ENCODE measurements around the gene PLEKHS1.

Gene PLEKHS1

GRCh38 chr10:113718969-113719822, 32.3 kb upstream of the PLEKHS1 start:
- TF ChIP-seq PPARA (CRISPR knock-in tag; IDR thresholded peaks at IDR 0.05; ENCODE audit: borderline replicate concordance) (no peak), RARB (CRISPR knock-in tag; IDR thresholded peaks at IDR 0.05) (no peak), ESRRG (CRISPR knock-in tag; IDR thresholded peaks at IDR 0.05) (no peak), ISL1 (CRISPR knock-in tag; IDR thresholded peaks at IDR 0.05) (no peak), TCF4 (CRISPR knock-in tag; IDR thresholded peaks at IDR 0.05; ENCODE audit: borderline replicate concordance) (no peak), ZC3H10 (CRISPR knock-in tag; IDR thresholded peaks at IDR 0.05) (no peak), OSR1 (CRISPR knock-in tag; IDR thresholded peaks at IDR 0.05) (no peak), GLIS3 (CRISPR knock-in tag; IDR thresholded peaks at IDR 0.05) (no peak), TOX (CRISPR knock-in tag; IDR thresholded peaks at IDR 0.05; ENCODE audit: borderline replicate concordance) (no peak), ZFP3 (CRISPR knock-in tag; IDR thresholded peaks at IDR 0.05) (no peak), BACH2 (CRISPR knock-in tag; IDR thresholded peaks at IDR 0.05; ENCODE audit: borderline replicate concordance) (no peak), CSDC2 (CRISPR knock-in tag; IDR thresholded peaks at IDR 0.05) (no peak), ZFP30 (CRISPR knock-in tag; IDR thresholded peaks at IDR 0.05) (no peak)
- TF ChIP-seq, protein P1, sequence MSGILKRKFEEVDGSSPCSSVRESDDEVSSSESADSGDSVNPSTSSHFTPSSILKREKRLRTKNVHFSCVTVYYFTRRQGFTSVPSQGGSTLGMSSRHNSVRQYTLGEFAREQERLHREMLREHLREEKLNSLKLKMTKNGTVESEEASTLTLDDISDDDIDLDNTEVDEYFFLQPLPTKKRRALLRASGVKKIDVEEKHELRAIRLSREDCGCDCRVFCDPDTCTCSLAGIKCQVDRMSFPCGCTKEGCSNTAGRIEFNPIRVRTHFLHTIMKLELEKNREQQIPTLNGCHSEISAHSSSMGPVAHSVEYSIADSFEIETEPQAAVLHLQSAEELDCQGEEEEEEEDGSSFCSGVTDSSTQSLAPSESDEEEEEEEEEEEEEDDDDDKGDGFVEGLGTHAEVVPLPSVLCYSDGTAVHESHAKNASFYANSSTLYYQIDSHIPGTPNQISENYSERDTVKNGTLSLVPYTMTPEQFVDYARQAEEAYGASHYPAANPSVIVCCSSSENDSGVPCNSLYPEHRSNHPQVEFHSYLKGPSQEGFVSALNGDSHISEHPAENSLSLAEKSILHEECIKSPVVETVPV (CRISPR knock-in tag; IDR thresholded peaks at IDR 0.05) = no peak
- TF ChIP-seq, protein P2, sequence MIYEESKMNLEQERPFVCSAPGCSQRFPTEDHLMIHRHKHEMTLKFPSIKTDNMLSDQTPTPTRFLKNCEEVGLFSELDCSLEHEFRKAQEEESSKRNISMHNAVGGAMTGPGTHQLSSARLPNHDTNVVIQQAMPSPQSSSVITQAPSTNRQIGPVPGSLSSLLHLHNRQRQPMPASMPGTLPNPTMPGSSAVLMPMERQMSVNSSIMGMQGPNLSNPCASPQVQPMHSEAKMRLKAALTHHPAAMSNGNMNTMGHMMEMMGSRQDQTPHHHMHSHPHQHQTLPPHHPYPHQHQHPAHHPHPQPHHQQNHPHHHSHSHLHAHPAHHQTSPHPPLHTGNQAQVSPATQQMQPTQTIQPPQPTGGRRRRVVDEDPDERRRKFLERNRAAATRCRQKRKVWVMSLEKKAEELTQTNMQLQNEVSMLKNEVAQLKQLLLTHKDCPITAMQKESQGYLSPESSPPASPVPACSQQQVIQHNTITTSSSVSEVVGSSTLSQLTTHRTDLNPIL (CRISPR knock-in tag; IDR thresholded peaks at IDR 0.05; ENCODE audit: low read depth) = no peak
- TF ChIP-seq, protein P3, sequence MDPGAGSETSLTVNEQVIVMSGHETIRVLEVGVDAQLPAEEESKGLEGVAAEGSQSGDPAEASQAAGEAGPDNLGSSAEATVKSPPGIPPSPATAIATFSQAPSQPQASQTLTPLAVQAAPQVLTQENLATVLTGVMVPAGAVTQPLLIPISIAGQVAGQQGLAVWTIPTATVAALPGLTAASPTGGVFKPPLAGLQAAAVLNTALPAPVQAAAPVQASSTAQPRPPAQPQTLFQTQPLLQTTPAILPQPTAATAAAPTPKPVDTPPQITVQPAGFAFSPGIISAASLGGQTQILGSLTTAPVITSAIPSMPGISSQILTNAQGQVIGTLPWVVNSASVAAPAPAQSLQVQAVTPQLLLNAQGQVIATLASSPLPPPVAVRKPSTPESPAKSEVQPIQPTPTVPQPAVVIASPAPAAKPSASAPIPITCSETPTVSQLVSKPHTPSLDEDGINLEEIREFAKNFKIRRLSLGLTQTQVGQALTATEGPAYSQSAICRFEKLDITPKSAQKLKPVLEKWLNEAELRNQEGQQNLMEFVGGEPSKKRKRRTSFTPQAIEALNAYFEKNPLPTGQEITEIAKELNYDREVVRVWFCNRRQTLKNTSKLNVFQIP (CRISPR knock-in tag; IDR thresholded peaks at IDR 0.05; ENCODE audit: borderline replicate concordance, low read depth) = no peak
- ATAC-seq = no peak

GRCh38 chr10:113720386-113720785, 31.1 kb upstream of the PLEKHS1 start:
- ATAC-seq = no peak
- TF ChIP-seq ZNF70 (CRISPR knock-in tag; IDR thresholded peaks at IDR 0.05) = no peak
- TF ChIP-seq ZNF565 (CRISPR knock-in tag; conservative IDR thresholded peaks at IDR 0.05; ENCODE audit: low read depth) = no peak
- no peak for TF ChIP-seq ARNTL (CRISPR knock-in tag; IDR thresholded peaks at IDR 0.05; ENCODE audit: borderline replicate concordance, low read depth)
- TF ChIP-seq ZC3H10 (CRISPR knock-in tag; IDR thresholded peaks at IDR 0.05) = no peak
- no peak for TF ChIP-seq BACH2 (CRISPR knock-in tag; IDR thresholded peaks at IDR 0.05; ENCODE audit: borderline replicate concordance)
- TF ChIP-seq TSHZ2 (CRISPR knock-in tag; IDR thresholded peaks at IDR 0.05) = no peak
- no peak for TF ChIP-seq ZFP3 (CRISPR knock-in tag; IDR thresholded peaks at IDR 0.05)
- no peak for TF ChIP-seq PPARA (CRISPR knock-in tag; IDR thresholded peaks at IDR 0.05; ENCODE audit: borderline replicate concordance)
- TF ChIP-seq CSDC2 (CRISPR knock-in tag; IDR thresholded peaks at IDR 0.05) = no peak
- TF ChIP-seq, protein P3 (CRISPR knock-in tag; IDR thresholded peaks at IDR 0.05; ENCODE audit: borderline replicate concordance, low read depth) = no peak
- no peak for TF ChIP-seq ZNF8 (CRISPR knock-in tag; IDR thresholded peaks at IDR 0.05)
- TF ChIP-seq TCF4 (CRISPR knock-in tag; IDR thresholded peaks at IDR 0.05; ENCODE audit: borderline replicate concordance) = no peak
- no peak for TF ChIP-seq TOX (CRISPR knock-in tag; IDR thresholded peaks at IDR 0.05; ENCODE audit: borderline replicate concordance)
- no peak for TF ChIP-seq RARB (CRISPR knock-in tag; IDR thresholded peaks at IDR 0.05)
- no peak for TF ChIP-seq OSR1 (CRISPR knock-in tag; IDR thresholded peaks at IDR 0.05)
